Ishikawa (cell line): ENCODE results near the gene SHB.

ENCODE experiments used
- CEBPB ChIP-seq: IDR thresholded peaks from 2 replicates; pipeline ENCODE4 v1.6.1; 2012
- CREB1 ChIP-seq: IDR thresholded peaks from 2 replicates; pipeline ENCODE4 v1.6.1; 2012; ENCODE audit warnings: low read depth
- EGR1 ChIP-seq: IDR thresholded peaks from 2 replicates; pipeline ENCODE4 v1.6.1; 2012
- EP300 ChIP-seq: IDR thresholded peaks from 2 replicates; pipeline ENCODE4 v1.6.1; 2012; ENCODE audit warnings: borderline replicate concordance
- FOXM1 ChIP-seq: IDR thresholded peaks from 2 replicates; pipeline ENCODE4 v1.6.1; 2012; ENCODE audit warnings: low read depth, borderline replicate concordance
- RAD21 ChIP-seq: IDR thresholded peaks from 2 replicates; pipeline ENCODE4 v1.6.1; 2012; ENCODE audit warnings: low read depth
- TAF1 ChIP-seq: IDR thresholded peaks from 2 replicates; pipeline ENCODE4 v1.6.1; 2012; ENCODE audit warnings: low read depth, mild to moderate bottlenecking
- TCF12 ChIP-seq: IDR thresholded peaks from 2 replicates; pipeline ENCODE4 v1.6.1; 2012; ENCODE audit warnings: low read depth
- TEAD4 ChIP-seq: IDR thresholded peaks from 2 replicates; pipeline ENCODE4 v1.6.1; 2012
- YY1 ChIP-seq: IDR thresholded peaks from 2 replicates; pipeline ENCODE4 v1.6.1; 2012; ENCODE audit warnings: low read depth
- TF ChIP-seq, protein P1 (sequence below): IDR thresholded peaks from 2 replicates; pipeline ENCODE4 v1.6.1; 2012; ENCODE audit warnings: low read depth, mild to moderate bottlenecking
- TF ChIP-seq, protein P2 (sequence below): IDR thresholded peaks from 2 replicates; pipeline ENCODE4 v1.6.1; 2012
- TF ChIP-seq, protein P3 (sequence below): IDR thresholded peaks from 2 replicates; pipeline ENCODE4 v1.6.1; 2012

DNA sequence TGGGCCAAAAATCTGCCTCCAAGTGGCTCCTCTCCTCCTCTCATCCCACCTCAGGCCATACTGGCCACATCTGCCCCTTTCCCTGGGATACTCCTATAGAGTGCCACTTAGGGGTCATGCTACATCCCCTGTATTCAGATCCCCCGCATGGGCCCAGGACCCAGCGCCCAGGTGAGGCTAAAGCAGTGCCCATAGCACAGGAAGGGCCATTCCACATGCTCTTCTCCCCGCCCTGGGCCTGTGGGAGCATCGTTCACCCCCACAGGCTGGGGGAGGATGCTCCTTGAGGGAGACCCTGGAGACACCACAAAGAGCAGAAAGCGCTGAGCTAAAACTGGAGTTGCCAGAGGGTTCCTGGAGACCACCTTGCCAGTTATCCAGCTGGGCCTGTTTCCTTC is 112.6 kb downstream of the SHB start:
- TF ChIP-seq CEBPB (no peak), TAF1 (no peak), CREB1 (no peak), EP300 (no peak), FOXM1 (no peak), RAD21 (no peak), TEAD4 (no peak), EGR1 (no peak), YY1 (no peak), TCF12 (no peak)
- TF ChIP-seq, protein P1, sequence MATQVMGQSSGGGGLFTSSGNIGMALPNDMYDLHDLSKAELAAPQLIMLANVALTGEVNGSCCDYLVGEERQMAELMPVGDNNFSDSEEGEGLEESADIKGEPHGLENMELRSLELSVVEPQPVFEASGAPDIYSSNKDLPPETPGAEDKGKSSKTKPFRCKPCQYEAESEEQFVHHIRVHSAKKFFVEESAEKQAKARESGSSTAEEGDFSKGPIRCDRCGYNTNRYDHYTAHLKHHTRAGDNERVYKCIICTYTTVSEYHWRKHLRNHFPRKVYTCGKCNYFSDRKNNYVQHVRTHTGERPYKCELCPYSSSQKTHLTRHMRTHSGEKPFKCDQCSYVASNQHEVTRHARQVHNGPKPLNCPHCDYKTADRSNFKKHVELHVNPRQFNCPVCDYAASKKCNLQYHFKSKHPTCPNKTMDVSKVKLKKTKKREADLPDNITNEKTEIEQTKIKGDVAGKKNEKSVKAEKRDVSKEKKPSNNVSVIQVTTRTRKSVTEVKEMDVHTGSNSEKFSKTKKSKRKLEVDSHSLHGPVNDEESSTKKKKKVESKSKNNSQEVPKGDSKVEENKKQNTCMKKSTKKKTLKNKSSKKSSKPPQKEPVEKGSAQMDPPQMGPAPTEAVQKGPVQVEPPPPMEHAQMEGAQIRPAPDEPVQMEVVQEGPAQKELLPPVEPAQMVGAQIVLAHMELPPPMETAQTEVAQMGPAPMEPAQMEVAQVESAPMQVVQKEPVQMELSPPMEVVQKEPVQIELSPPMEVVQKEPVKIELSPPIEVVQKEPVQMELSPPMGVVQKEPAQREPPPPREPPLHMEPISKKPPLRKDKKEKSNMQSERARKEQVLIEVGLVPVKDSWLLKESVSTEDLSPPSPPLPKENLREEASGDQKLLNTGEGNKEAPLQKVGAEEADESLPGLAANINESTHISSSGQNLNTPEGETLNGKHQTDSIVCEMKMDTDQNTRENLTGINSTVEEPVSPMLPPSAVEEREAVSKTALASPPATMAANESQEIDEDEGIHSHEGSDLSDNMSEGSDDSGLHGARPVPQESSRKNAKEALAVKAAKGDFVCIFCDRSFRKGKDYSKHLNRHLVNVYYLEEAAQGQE, result no peak
- TF ChIP-seq, protein P2, sequence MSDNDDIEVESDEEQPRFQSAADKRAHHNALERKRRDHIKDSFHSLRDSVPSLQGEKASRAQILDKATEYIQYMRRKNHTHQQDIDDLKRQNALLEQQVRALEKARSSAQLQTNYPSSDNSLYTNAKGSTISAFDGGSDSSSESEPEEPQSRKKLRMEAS, result no peak
- TF ChIP-seq, protein P3, sequence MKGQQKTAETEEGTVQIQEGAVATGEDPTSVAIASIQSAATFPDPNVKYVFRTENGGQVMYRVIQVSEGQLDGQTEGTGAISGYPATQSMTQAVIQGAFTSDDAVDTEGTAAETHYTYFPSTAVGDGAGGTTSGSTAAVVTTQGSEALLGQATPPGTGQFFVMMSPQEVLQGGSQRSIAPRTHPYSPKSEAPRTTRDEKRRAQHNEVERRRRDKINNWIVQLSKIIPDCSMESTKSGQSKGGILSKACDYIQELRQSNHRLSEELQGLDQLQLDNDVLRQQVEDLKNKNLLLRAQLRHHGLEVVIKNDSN, result no peak
